Adipocyte (in vitro differentiated cells): ENCODE results near the gene ATP10B.

Experiments used
- DNase-seq: peaks from one replicate; pipeline ENCODE4 v3.0.0-alpha.2; 2015; ENCODE audit warnings: low read depth
- H3K27me3 ChIP-seq: replicated peaks from 2 replicates; pipeline ENCODE4 v1.7.0; 2013; ENCODE audit warnings: mild to moderate bottlenecking, low read length, moderate library complexity; ENCODE audit not compliant: control insufficient read depth, insufficient read depth
- H3K36me3 ChIP-seq: 2 replicates; pipeline ENCODE4 v1.7.0; 2013; ENCODE audit warnings: low read length, mild to moderate bottlenecking, moderate library complexity; ENCODE audit not compliant: control insufficient read depth, insufficient read depth, severe bottlenecking
- H3K4me1 ChIP-seq: 2 replicates; pipeline ENCODE4 v1.7.0; 2013; ENCODE audit warnings: mild to moderate bottlenecking, low read length, moderate library complexity; ENCODE audit not compliant: control insufficient read depth, insufficient read depth
- H3K4me3 ChIP-seq: 2 replicates; pipeline ENCODE4 v1.7.0; 2013; ENCODE audit warnings: mild to moderate bottlenecking, low read length, moderate library complexity
- H3K9ac ChIP-seq: 2 replicates; pipeline ENCODE4 v1.7.0; 2013; ENCODE audit warnings: mild to moderate bottlenecking, low read length, moderate library complexity
- H3K9me3 ChIP-seq: 2 replicates; pipeline ENCODE4 v1.7.0; 2013; ENCODE audit warnings: mild to moderate bottlenecking, low read length, moderate library complexity; ENCODE audit not compliant: control insufficient read depth

ATP10B gene

DNA sequence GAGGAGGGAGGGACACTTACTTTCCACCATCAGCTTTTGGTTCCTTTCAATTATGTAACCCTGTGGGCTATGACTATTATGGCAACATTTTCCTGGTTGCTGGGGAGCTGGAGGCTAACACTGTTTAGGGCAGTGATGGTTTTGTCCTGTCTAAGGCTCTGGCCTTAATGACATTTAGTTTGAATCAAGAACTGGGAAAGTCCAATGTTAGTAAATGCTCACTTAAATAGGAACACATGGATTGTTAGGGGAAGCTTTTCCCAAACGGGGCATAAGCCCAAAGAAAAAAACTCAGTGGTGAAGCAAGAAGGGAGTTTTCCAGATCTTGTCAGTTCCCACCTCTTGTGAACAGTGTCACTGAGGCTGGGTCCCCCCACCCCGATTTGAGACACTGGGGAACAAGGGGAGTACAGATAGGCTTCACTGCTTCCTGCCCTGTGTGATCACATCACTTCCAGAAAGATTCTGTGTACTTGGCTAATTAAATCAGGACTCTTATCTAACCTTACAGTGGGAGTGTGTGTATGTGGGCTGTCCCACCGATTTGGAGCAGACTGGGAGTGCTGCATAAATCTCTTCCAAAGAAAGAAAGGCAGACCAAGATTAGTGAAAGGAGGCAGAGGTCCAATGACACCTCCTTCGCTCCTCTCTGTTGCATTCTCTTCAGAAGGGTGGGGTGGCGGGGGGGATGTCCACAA lies 223.9 kb downstream of the ATP10B start:
- H3K9ac ChIP-seq: no peak overlapping the region
- H3K9me3 ChIP-seq: no peaks in the 10 kb centered on the region
- H3K36me3 ChIP-seq: no peaks in the 10 kb centered on the region
- H3K27me3 ChIP-seq: no peaks in the 10 kb centered on the region
- DNase-seq: no peak
- no peak overlapping the region for H3K4me3 ChIP-seq
- H3K4me1 ChIP-seq: no peaks in the 10 kb centered on the region

DNA sequence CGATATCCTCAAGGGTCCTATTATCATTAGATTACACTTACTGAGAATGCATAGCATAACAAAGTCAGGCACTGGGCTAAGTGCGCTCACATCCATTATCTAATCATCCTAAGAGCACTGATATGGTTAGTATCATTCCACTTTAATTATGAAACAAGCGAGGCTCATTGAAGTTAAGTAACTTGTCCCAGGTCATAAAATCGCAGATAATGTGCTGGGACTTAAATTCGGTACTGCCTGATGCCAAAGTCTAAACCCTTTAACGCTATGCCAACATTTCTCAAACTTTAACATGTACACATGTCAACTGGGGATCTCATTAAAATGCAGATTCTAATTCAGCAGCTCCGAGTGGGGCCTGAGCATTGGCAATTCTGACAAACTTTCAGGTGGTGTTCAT lies 225.7 kb downstream of the ATP10B start:
- Histone ChIP-seq H3K4me3 (no peak overlapping the region), H3K9ac (no peak overlapping the region), H3K4me1 (no peaks in the 10 kb centered on the region), H3K27me3 (no peaks in the 10 kb centered on the region), H3K36me3 (no peaks in the 10 kb centered on the region), H3K9me3 (no peaks in the 10 kb centered on the region)
- no peak for DNase-seq

DNA sequence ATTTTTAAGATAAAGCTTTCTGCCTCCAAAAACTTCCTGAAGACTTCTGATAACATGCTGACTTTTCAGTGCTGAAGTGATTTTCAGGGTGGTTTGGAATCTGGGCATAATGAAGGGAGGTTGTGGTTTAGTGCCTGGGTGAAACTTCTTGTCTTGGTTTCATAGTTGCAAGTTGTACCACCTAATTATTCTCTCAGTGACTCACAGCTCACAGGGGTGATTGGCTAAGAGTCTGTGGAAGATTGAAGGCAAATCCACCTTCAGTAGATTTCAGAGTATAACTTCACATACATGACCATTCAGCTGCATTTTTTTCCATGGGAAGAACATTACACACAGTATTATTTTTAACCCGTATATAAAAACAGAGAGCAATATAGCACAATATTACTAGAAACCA lies 230.5 kb downstream of the ATP10B start:
- Histone ChIP-seq H3K36me3 (no peaks in the 10 kb centered on the region), H3K4me3 (no peak overlapping the region), H3K27me3 (no peaks in the 10 kb centered on the region), H3K4me1 (no peaks in the 10 kb centered on the region), H3K9me3 (no peaks in the 10 kb centered on the region), H3K9ac (no peak overlapping the region)
- no peak for DNase-seq

DNA sequence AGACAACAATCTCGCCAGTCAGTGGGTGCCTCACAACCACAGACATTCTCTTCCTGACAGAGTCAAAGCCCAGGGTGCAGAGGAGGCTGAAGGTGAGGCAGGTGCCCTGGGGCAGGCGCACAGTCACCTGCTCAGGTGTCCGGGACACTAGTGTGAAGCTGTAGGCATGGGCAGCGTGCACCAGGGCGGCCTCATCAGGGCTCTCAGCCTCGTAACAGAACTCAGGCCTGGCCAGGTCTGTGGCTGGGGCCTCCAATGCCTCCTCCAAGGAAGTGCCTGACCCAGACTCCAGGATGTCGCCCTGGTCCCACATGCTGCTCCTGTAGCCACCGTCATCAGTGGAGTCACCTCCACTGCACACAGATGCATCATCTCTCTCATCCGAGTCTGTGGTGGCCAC lies 231.6 kb downstream of the ATP10B start:
- Histone ChIP-seq H3K9me3 (no peaks in the 10 kb centered on the region), H3K36me3 (no peaks in the 10 kb centered on the region), H3K9ac (no peak overlapping the region), H3K27me3 (no peaks in the 10 kb centered on the region), H3K4me1 (no peaks in the 10 kb centered on the region), H3K4me3 (no peak overlapping the region)
- no peak for DNase-seq

DNA sequence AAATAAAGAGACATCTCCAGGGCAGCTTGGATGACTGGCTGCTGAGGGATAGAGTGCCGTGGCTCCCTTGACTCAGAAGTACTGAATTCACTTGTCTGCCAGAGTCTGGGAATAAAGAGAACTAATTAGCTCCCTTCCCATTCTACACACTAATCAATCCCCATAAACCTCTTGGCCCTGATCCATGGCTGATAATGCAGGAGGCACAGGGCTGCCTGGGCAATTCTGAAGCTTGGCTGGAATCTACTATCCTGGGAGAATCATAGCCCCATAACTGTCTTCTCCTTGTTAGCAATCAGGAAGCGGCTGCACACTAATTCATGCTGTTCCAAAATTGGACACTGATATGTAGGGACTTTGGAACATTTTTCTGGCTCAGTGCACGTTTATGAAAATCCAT lies 232.6 kb downstream of the ATP10B start:
- no peaks in the 10 kb centered on the region for H3K27me3 ChIP-seq
- no peak for DNase-seq
- no peak overlapping the region for H3K9ac ChIP-seq
- H3K4me1 ChIP-seq: no peaks in the 10 kb centered on the region
- no peaks in the 10 kb centered on the region for H3K9me3 ChIP-seq
- H3K4me3 ChIP-seq: no peak overlapping the region
- no peaks in the 10 kb centered on the region for H3K36me3 ChIP-seq

DNA sequence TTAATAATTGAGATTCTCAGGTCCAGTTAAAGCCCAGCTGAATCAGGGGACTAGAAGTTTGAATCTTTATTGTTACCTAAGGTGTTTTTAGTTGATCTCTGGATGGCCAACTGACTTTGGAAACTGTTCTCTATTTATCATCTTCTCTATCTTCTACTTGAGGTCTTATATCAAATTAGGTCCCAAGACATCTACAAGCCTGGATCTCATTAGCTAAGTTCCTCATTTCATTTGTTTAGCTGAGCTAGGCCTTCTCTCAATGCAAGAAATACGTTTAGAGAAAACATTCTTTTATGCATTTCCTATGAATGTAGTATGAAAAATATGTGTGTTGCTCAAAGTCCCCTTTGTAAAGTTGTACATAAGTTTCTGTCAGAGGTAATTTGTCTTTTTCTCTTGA lies 233.7 kb downstream of the ATP10B start:
- H3K4me1 ChIP-seq: no peaks in the 10 kb centered on the region
- no peak overlapping the region for H3K4me3 ChIP-seq
- H3K36me3 ChIP-seq: no peaks in the 10 kb centered on the region
- no peaks in the 10 kb centered on the region for H3K9me3 ChIP-seq
- DNase-seq: no peak
- H3K9ac ChIP-seq: no peak overlapping the region
- no peaks in the 10 kb centered on the region for H3K27me3 ChIP-seq

DNA sequence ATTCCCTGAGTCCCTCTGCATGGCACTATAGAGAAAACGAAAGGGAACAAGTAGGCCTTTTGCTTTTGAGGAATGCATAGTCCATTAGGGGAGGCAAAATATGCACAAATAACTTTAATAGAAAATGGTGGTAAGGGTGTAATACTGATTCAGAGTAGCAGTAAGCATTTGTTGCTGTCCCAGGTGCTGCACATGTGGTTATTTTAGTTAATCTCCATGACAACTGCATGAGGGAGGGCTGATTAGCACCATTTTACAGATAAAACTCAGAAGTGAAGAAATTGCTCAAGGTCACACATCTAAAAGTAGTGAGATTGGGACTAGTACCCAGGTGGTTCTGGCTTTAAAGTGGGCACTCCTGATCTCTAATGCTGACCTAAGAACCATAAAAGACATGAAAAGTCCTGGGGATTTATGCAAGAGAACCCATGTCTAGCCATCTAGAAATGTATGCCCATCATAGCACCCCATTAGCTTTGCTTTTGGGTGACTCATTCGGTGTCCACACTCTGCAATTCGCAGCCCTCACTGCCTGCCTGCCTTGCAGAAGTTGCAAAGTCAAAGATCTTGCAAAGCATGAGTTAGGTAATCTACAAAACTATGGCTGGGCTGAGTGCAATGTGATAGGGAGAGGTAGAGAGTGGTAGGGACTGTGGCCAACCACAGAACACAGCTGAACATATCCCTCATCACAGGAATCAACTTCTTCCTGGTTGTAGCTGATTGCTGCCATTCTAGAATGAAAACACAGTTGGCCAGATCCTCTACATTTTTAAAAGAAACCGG lies 235.1 kb downstream of the ATP10B start:
- Histone ChIP-seq H3K27me3 (no peaks in the 10 kb centered on the region), H3K36me3 (no peaks in the 10 kb centered on the region), H3K4me1 (no peaks in the 10 kb centered on the region), H3K9ac (no peak overlapping the region), H3K9me3 (no peaks in the 10 kb centered on the region), H3K4me3 (no peak overlapping the region)
- no peak for DNase-seq

DNA sequence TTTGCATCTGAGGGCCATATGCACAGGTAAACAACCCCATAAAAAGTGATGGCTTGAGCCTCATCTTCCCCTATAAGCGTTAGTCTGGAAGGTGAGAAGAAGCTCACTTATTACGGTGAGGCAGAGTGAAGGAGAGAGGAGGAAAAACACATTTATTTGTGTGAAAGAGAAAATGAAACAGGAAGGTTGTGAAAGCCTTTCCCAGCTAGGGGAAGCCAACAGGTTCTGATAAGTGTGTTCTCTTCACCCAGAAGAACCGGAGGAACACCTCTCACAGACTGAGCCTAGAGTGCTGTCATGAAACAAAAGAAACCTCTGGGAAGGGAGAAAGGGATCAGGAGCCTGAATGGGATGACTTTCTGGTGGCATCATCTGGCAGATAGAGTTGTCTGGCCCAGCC lies 237.9 kb downstream of the ATP10B start:
- Histone ChIP-seq H3K4me3 (no peak overlapping the region), H3K9me3 (peaks cover 6% of the 10 kb centered on the region), H3K27me3 (no peaks in the 10 kb centered on the region), H3K9ac (no peak overlapping the region), H3K36me3 (no peaks in the 10 kb centered on the region), H3K4me1 (no peaks in the 10 kb centered on the region)
- no peak for DNase-seq

DNA sequence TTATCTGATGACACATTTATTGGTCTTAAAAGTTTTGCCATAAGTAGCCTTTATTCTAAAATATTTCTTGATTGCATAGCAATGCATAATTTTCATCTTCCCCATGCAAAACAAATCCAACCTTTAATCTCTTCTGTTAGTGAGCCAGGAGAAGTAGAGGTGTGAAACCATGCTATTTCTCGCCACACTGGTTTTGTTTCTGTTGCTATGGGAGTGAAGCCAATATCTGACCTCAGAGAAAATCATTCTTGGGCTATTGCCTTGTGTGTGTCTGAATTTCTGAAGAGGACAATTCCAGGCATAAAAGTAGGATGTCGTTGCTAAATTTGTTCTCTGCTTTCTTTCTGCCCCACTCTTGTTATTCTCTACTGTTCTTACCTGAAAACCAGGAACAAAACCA lies 246.7 kb downstream of the ATP10B start:
- Histone ChIP-seq H3K36me3 (no peaks in the 10 kb centered on the region), H3K4me1 (no peaks in the 10 kb centered on the region), H3K27me3 (no peaks in the 10 kb centered on the region), H3K9ac (no peak overlapping the region), H3K4me3 (no peak overlapping the region), H3K9me3 (peaks cover 4% of the 10 kb centered on the region)
- no peak for DNase-seq

DNA sequence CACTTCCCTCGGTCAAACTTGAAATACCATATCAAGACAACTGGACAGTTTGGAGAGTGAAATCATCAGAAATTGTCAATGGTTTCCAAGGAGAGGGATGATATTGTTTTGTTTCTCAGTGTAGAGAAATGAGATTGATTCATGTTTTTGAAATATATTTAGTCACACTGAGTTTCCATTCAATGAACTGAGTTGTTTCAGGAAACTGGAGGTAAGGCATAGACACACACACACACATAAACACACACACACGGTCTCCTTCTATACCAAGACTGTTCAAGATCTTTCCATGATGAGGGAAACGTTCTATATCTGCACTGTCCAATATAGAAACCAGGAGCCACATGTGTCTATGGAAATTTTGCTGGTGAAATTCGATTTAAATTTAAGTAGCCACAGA lies 247.5 kb downstream of the ATP10B start:
- DNase-seq: no peak
- no peaks in the 10 kb centered on the region for H3K4me1 ChIP-seq
- H3K27me3 ChIP-seq: no peaks in the 10 kb centered on the region
- no peaks in the 10 kb centered on the region for H3K9me3 ChIP-seq
- H3K36me3 ChIP-seq: no peaks in the 10 kb centered on the region
- no peak overlapping the region for H3K4me3 ChIP-seq
- no peak overlapping the region for H3K9ac ChIP-seq

DNA sequence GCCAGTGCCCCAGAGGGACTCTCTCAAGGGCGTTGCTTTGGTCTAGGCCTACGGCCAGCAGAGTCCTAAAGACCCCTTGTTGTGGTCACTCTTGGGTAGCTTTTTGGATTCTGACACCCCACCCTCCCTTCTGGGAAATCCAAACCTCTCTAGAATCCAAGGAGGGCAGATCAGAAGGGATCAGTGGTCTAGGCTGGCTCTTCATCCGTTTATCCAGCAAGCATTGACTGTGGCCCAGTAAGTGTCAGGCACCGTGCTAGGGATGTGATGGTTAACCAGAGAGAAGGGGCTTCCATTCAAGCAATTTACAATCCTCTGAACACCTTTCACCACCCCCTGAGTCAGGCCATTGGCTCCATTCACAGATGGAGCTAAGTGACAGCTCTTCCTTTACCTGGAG lies 249.3 kb downstream of the ATP10B start:
- Histone ChIP-seq H3K27me3 (no peaks in the 10 kb centered on the region), H3K9ac (no peak overlapping the region), H3K9me3 (no peaks in the 10 kb centered on the region), H3K4me1 (no peaks in the 10 kb centered on the region), H3K4me3 (no peak overlapping the region), H3K36me3 (no peaks in the 10 kb centered on the region)
- no peak for DNase-seq
